ENCODE data around the gene CCDC187. TPM values are rescaled to one million over a fixed set of nuclear protein-coding genes. Genes with fewer than 3 reads are reported as not detected.

Gene CCDC187
- total RNA-seq, 1 donor from 2014 or later, result not detected

DNA sequence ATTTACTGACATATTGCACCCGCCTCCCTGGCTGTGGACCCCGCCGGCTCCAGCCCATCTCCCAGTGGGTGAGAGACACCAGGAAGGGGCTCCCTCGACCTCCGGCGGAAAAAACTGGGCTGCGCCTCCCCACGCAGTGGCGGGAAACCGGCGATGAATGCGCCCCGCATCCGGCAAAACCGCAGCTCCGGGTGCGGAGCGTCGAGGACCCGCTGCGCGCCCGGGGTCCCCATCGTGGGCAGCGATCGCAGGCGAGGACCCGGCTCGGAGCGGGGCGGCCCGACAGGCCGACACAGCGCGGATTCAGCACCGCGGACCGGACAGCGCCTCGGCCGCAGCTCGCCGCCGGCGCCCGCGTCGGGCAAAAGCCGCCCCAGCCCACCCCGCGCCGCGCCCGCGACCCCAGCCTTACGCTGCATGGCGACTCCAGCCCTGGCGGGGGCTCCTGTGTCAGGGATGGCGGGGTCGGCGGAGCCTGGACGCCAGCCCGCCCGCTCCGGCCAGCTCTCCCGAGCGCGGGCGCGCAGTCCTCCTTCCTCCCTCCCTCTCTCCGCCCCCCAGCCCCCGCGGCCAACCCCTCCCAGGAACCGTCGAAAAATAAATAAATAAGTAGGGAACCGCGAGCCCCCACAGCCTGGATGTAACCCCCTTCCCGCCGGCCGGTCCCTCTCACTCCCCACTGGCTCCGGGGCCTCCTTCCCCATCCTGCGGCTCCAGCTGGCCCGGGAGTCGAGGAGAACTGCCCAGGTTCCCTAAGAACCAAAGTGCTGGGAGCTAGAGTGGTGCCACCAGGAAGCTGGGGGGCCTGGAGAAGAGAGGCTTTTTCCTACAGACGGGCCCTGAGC lies 102.1 kb downstream of the CCDC187 start:
- peaks cover 63% of the 10 kb centered on the region for H3K27me3 Mint-ChIP-seq (ENCODE audit: insufficient read depth, low read depth)

DNA sequence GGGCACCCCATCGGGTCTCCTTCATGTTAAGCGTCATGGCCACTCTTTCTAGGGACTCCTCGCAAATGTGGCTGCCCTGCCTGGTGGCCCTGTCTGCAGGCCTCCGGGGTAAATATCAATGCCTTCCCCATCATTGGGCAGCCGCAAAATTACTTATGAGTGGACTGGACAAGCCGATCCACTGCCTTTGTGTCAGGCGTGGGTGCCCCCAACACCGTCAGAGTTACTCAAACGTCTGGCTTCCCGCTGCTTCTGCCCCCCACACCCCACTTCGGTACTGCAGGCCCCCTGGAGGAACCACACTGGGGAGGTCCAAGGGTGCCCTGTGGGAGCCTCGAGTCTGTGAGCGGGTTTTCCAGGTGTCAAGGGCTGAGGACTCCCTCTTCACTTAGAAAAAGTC lies 102.7 kb downstream of the CCDC187 start:
- no peak overlapping the region for H3K4me3 ChIP-seq
- H3K79me2 ChIP-seq (ENCODE audit: low read depth), result no peaks in the 10 kb centered on the region
- no peaks in the 10 kb centered on the region for H3F3A ChIP-seq (ENCODE audit: low read depth)
- no peak for DNase-seq (ENCODE audit: low spot score)
- H3K27me3 ChIP-seq, result peaks cover 100% of the 10 kb centered on the region
- Mint-ChIP-seq H3K27ac (no peak overlapping the region), H3K9me3 (no peaks in the 10 kb centered on the region), H3K4me1 (peaks cover 2% of the 10 kb centered on the region), H3K27me3 (ENCODE audit: insufficient read depth, low read depth) (peaks cover 68% of the 10 kb centered on the region), H3K36me3 (peaks cover 2% of the 10 kb centered on the region), H3K4me3 (no peak overlapping the region)
- TF ChIP-seq EZH2phosphoT487 (IDR thresholded peaks at IDR 0.05), result no peak
- TF ChIP-seq, protein P1, sequence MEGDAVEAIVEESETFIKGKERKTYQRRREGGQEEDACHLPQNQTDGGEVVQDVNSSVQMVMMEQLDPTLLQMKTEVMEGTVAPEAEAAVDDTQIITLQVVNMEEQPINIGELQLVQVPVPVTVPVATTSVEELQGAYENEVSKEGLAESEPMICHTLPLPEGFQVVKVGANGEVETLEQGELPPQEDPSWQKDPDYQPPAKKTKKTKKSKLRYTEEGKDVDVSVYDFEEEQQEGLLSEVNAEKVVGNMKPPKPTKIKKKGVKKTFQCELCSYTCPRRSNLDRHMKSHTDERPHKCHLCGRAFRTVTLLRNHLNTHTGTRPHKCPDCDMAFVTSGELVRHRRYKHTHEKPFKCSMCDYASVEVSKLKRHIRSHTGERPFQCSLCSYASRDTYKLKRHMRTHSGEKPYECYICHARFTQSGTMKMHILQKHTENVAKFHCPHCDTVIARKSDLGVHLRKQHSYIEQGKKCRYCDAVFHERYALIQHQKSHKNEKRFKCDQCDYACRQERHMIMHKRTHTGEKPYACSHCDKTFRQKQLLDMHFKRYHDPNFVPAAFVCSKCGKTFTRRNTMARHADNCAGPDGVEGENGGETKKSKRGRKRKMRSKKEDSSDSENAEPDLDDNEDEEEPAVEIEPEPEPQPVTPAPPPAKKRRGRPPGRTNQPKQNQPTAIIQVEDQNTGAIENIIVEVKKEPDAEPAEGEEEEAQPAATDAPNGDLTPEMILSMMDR (IDR thresholded peaks at IDR 0.05), result no peak
- TF ChIP-seq EZH2 (IDR thresholded peaks at IDR 0.05), result no peak
- peaks cover 6% of the 10 kb centered on the region for H3K4me1 ChIP-seq
- H4K20me1 ChIP-seq (ENCODE audit: low read depth), result peaks cover 96% of the 10 kb centered on the region
- H3K36me3 ChIP-seq, result no peaks in the 10 kb centered on the region
- H3K4me2 ChIP-seq, result no peak overlapping the region
- no peak overlapping the region for H3K27ac ChIP-seq
- no peak overlapping the region for H2AFZ ChIP-seq (replicated peaks)
- no peaks in the 10 kb centered on the region for H3K9me3 ChIP-seq (ENCODE audit: low read depth)
- H3K9ac ChIP-seq, result no peak overlapping the region

More for the DNA sequence above, 102.1 kb downstream of the CCDC187 start:
- H2AFZ ChIP-seq (replicated peaks), result no peak overlapping the region
- H3K79me2 ChIP-seq (ENCODE audit: low read depth), result no peaks in the 10 kb centered on the region
- Mint-ChIP-seq H3K9me3 (no peaks in the 10 kb centered on the region), H3K27ac (no peak overlapping the region), H3K36me3 (peaks cover 2% of the 10 kb centered on the region), H3K4me1 (peaks cover under 1% of the 10 kb centered on the region), H3K4me3 (no peak overlapping the region)
- no peaks in the 10 kb centered on the region for H3K9me3 ChIP-seq (ENCODE audit: low read depth)
- peak; percentile 92 for DNase-seq (ENCODE audit: low spot score)
- H3F3A ChIP-seq (ENCODE audit: low read depth), result no peaks in the 10 kb centered on the region
- H3K9ac ChIP-seq, result no peak overlapping the region
- H3K4me2 ChIP-seq, result no peak overlapping the region
- H3K36me3 ChIP-seq, result no peaks in the 10 kb centered on the region
- peaks cover 6% of the 10 kb centered on the region for H3K4me1 ChIP-seq
- TF ChIP-seq EZH2 (IDR thresholded peaks at IDR 0.05) (peak; percentile 92), EZH2phosphoT487 (IDR thresholded peaks at IDR 0.05) (peak; percentile 87)
- TF ChIP-seq, protein P1 (IDR thresholded peaks at IDR 0.05), result no peak
- no peak overlapping the region for H3K27ac ChIP-seq
- no peak overlapping the region for H3K4me3 ChIP-seq
- H4K20me1 ChIP-seq (ENCODE audit: low read depth), result peaks cover 96% of the 10 kb centered on the region
- peaks cover 100% of the 10 kb centered on the region for H3K27me3 ChIP-seq

DNA sequence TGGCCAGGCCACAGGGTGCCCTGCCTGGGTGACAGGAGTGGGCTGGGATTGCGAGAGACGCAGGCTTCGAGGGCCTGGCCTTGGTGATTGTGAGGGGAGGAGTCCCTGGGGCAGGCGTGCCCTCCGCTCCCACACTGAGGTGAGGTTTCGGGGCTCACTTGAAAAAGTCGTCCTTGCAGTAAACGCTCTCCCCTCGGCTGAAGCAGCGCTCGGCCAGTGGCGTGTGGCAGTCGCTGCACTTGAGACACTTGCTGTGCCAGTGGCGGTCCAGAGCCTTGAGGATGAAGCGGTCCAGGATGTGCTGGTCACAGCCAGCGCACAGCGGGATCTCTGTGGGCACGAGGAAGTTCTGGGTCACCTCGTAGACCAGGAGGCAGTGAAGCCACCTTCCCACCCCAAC lies 103.5 kb downstream of the CCDC187 start:
- H4K20me1 ChIP-seq (ENCODE audit: low read depth), result peaks cover 96% of the 10 kb centered on the region
- H3K27ac ChIP-seq, result no peak overlapping the region
- peaks cover 100% of the 10 kb centered on the region for H3K27me3 ChIP-seq
- Mint-ChIP-seq H3K27me3 (ENCODE audit: insufficient read depth, low read depth) (peaks cover 67% of the 10 kb centered on the region), H3K4me1 (peaks cover 2% of the 10 kb centered on the region), H3K36me3 (no peaks in the 10 kb centered on the region), H3K27ac (no peak overlapping the region), H3K4me3 (no peak overlapping the region), H3K9me3 (no peaks in the 10 kb centered on the region)
- H2AFZ ChIP-seq (replicated peaks), result no peak overlapping the region
- no peak overlapping the region for H3K9ac ChIP-seq
- H3K9me3 ChIP-seq (ENCODE audit: low read depth), result no peaks in the 10 kb centered on the region
- H3K79me2 ChIP-seq (ENCODE audit: low read depth), result no peaks in the 10 kb centered on the region
- no peak overlapping the region for H3K4me3 ChIP-seq
- no peaks in the 10 kb centered on the region for H3K36me3 ChIP-seq
- H3K4me2 ChIP-seq, result no peak overlapping the region
- no peaks in the 10 kb centered on the region for H3F3A ChIP-seq (ENCODE audit: low read depth)
- H3K4me1 ChIP-seq, result peaks cover 6% of the 10 kb centered on the region
- no peak for DNase-seq (ENCODE audit: low spot score)
- TF ChIP-seq, protein P1 (IDR thresholded peaks at IDR 0.05), result no peak
- no peak for TF ChIP-seq EZH2phosphoT487 (IDR thresholded peaks at IDR 0.05)
- no peak for TF ChIP-seq EZH2 (IDR thresholded peaks at IDR 0.05)

Other genes with a start within 250 kb of the CCDC187 start
- 4.5 and 9.1 TPM in 2 replicates for gene NACC2, start 208.8 kb downstream of the CCDC187 start, total RNA-seq (ENCODE audit: low replicate concordance)
- gene TMEM250, start 185.2 kb downstream of the CCDC187 start, total RNA-seq (ENCODE audit: low replicate concordance), result 16.3 and 46.2 TPM in 2 replicates
- not detected in 2 replicates for gene LHX3, start 99.0 kb downstream of the CCDC187 start, total RNA-seq (ENCODE audit: low replicate concordance)
- gene QSOX2, start 58.3 kb downstream of the CCDC187 start, total RNA-seq (ENCODE audit: low replicate concordance), result 17.1 and 19.6 TPM in 2 replicates
- 6.2 and 39.7 TPM in 2 replicates for gene GPSM1, start 23.4 kb upstream of the CCDC187 start, total RNA-seq (ENCODE audit: low replicate concordance)
- 3.4 and 15.8 TPM in 2 replicates for gene DNLZ, start 59.6 kb upstream of the CCDC187 start, total RNA-seq (ENCODE audit: low replicate concordance)
- 0.96 TPM in 1 of 2 replicates, not detected in the other for gene CARD9, start 69.6 kb upstream of the CCDC187 start, total RNA-seq (ENCODE audit: low replicate concordance)
- 6.8 and 16.5 TPM in 2 replicates for gene SNAPC4, start 96.1 kb upstream of the CCDC187 start, total RNA-seq (ENCODE audit: low replicate concordance)
- gene ENTR1, start 106.5 kb upstream of the CCDC187 start, total RNA-seq (ENCODE audit: low replicate concordance), result 34.9 and 52.3 TPM in 2 replicates
- 51.3 and 65.3 TPM in 2 replicates for gene PMPCA, start 106.6 kb upstream of the CCDC187 start, total RNA-seq (ENCODE audit: low replicate concordance)
- 8.8 and 23.6 TPM in 2 replicates for gene INPP5E, start 135.8 kb upstream of the CCDC187 start, total RNA-seq (ENCODE audit: low replicate concordance)
- 16.8 and 23.8 TPM in 2 replicates for gene SEC16A, start 178.9 kb upstream of the CCDC187 start, total RNA-seq (ENCODE audit: low replicate concordance)
- 11.7 and 32.4 TPM in 2 replicates for gene NOTCH1, start 242.0 kb upstream of the CCDC187 start, total RNA-seq (ENCODE audit: low replicate concordance)